IPS-15b (cell line): ENCODE results near the gene NDUFAB1.
"Not testable (repeated sequence)": the region's sequence is repeated elsewhere in the genome, so short reads cannot be mapped to it uniquely, and the experiment has no call there.

Experiments used
- H3K27me3 ChIP-seq: one replicate; pipeline ENCODE4 v1.6.1; 2013; ENCODE audit warnings: low read length; ENCODE audit not compliant: control insufficient read depth, insufficient read depth
- H3K36me3 ChIP-seq: one replicate; pipeline ENCODE4 v1.6.1; 2013; ENCODE audit warnings: low read length; ENCODE audit not compliant: control insufficient read depth, insufficient read depth
- H3K4me1 ChIP-seq: one replicate; pipeline ENCODE4 v1.6.1; 2013; ENCODE audit warnings: mild to moderate bottlenecking, low read length; ENCODE audit not compliant: control insufficient read depth, insufficient read depth
- H3K4me3 ChIP-seq: one replicate; pipeline ENCODE4 v1.5.1; 2013; ENCODE audit warnings: low read depth, low read length
- H3K9ac ChIP-seq: one replicate; pipeline ENCODE4 v1.6.1; 2013; ENCODE audit warnings: low read depth, mild to moderate bottlenecking, low read length
- H3K9me3 ChIP-seq: one replicate; pipeline ENCODE4 v1.6.1; 2013; ENCODE audit warnings: mild to moderate bottlenecking, low read length; ENCODE audit not compliant: control insufficient read depth, insufficient read depth

The NDUFAB1 gene

GRCh38 chr16:23610905-23611304 is 14.8 kb upstream of the NDUFAB1 start:
- H3K9me3 ChIP-seq, H3K4me1 ChIP-seq, H3K9ac ChIP-seq, H3K4me3 ChIP-seq, H3K27me3 ChIP-seq: not testable (repeated sequence)
- peaks cover 11% of the 10 kb centered on the region for H3K36me3 ChIP-seq

- Histone ChIP-seq H3K9ac (no peak overlapping the region), H3K27me3 (no peaks in the 10 kb centered on the region), H3K4me1 (no peaks in the 10 kb centered on the region), H3K4me3 (no peak overlapping the region), H3K9me3 (no peaks in the 10 kb centered on the region), H3K36me3 (peaks cover 17% of the 10 kb centered on the region)
Measured at GRCh38 chr16:23609929-23610328, 13.8 kb upstream of the NDUFAB1 start.

- no peaks in the 10 kb centered on the region for H3K4me1 ChIP-seq
- no peak overlapping the region for H3K9ac ChIP-seq
- no peaks in the 10 kb centered on the region for H3K27me3 ChIP-seq
- no peaks in the 10 kb centered on the region for H3K9me3 ChIP-seq
- H3K36me3 ChIP-seq = peaks cover 17% of the 10 kb centered on the region
- no peak overlapping the region for H3K4me3 ChIP-seq
Measured at GRCh38 chr16:23608194-23608593, 12.1 kb upstream of the NDUFAB1 start.

- H3K9ac ChIP-seq = no peak overlapping the region
- no peaks in the 10 kb centered on the region for H3K27me3 ChIP-seq
- no peaks in the 10 kb centered on the region for H3K4me1 ChIP-seq
- no peak overlapping the region for H3K4me3 ChIP-seq
- peaks cover 18% of the 10 kb centered on the region for H3K36me3 ChIP-seq
- no peaks in the 10 kb centered on the region for H3K9me3 ChIP-seq
Measured at GRCh38 chr16:23607726-23608125, 11.6 kb upstream of the NDUFAB1 start.

GRCh38 chr16:23597003-23597756 is 1.1 kb upstream of the NDUFAB1 start:
- Histone ChIP-seq H3K4me3 (no peak overlapping the region), H3K27me3 (no peaks in the 10 kb centered on the region), H3K9me3 (no peaks in the 10 kb centered on the region), H3K36me3 (peaks cover 18% of the 10 kb centered on the region), H3K9ac (no peak overlapping the region), H3K4me1 (peaks cover 17% of the 10 kb centered on the region)

- peaks cover 33% of the 10 kb centered on the region for H3K36me3 ChIP-seq
Measured at GRCh38 chr16:23595246-23595950, 718 bp downstream of the NDUFAB1 start.

GRCh38 chr16:23594186-23594585 is 1.9 kb downstream of the NDUFAB1 start:
- Histone ChIP-seq H3K36me3 (peaks cover 42% of the 10 kb centered on the region), H3K9ac (peak overlapping the region; percentile 37), H3K4me3 (peak overlapping the region; percentile 99), H3K9me3 (no peaks in the 10 kb centered on the region), H3K4me1 (peaks cover 16% of the 10 kb centered on the region), H3K27me3 (no peaks in the 10 kb centered on the region)

More at GRCh38 chr16:23595246-23595950, 718 bp downstream of the NDUFAB1 start:
- peak overlapping the region; percentile 93 for H3K9ac ChIP-seq
- peak overlapping the region; percentile 99 for H3K4me3 ChIP-seq
- H3K27me3 ChIP-seq = no peaks in the 10 kb centered on the region
- peaks cover 17% of the 10 kb centered on the region for H3K4me1 ChIP-seq
- no peaks in the 10 kb centered on the region for H3K9me3 ChIP-seq

GRCh38 chr16:23590181-23590580 is 5.9 kb downstream of the NDUFAB1 start:
- Histone ChIP-seq H3K9ac (no peak overlapping the region), H3K27me3 (no peaks in the 10 kb centered on the region), H3K9me3 (no peaks in the 10 kb centered on the region), H3K36me3 (peaks cover 60% of the 10 kb centered on the region), H3K4me3 (no peak overlapping the region), H3K4me1 (peaks cover 2% of the 10 kb centered on the region)

GRCh38 chr16:23587726-23588125 is 8.4 kb downstream of the NDUFAB1 start:
- H3K9ac ChIP-seq = no peak overlapping the region
- peaks cover 59% of the 10 kb centered on the region for H3K36me3 ChIP-seq
- H3K27me3 ChIP-seq = no peaks in the 10 kb centered on the region
- no peaks in the 10 kb centered on the region for H3K9me3 ChIP-seq
- no peak overlapping the region for H3K4me3 ChIP-seq
- no peaks in the 10 kb centered on the region for H3K4me1 ChIP-seq

- no peak overlapping the region for H3K4me3 ChIP-seq
- H3K9ac ChIP-seq = no peak overlapping the region
- H3K4me1 ChIP-seq = no peaks in the 10 kb centered on the region
- no peaks in the 10 kb centered on the region for H3K27me3 ChIP-seq
- H3K36me3 ChIP-seq = peaks cover 54% of the 10 kb centered on the region
- no peaks in the 10 kb centered on the region for H3K9me3 ChIP-seq
Measured at GRCh38 chr16:23584186-23585076, 11.7 kb downstream of the NDUFAB1 start.

- H3K27me3 ChIP-seq, H3K4me1 ChIP-seq, H3K4me3 ChIP-seq, H3K9ac ChIP-seq, H3K9me3 ChIP-seq: not testable (repeated sequence)
- H3K36me3 ChIP-seq = peaks cover 56% of the 10 kb centered on the region
Measured at GRCh38 chr16:23583271-23583670, 12.8 kb downstream of the NDUFAB1 start.
